ENCODE data around the gene WDR46.
A peak's percentile ranks its signal among the peaks of the same experiment; 100 is the strongest.

WDR46 gene

GRCh38 chr6:33313709-33314514 is 24.9 kb upstream of the WDR46 start, which contains the start of gene TAPBP:
Gene TAPBP, minus strand, starts transcription at chr6:33314078. Its CDS starts 37 bp downstream, at chr6:33314041.
- no peak for DNase-seq (ENCODE audit: low read depth, low spot score)

- no peak for DNase-seq (ENCODE audit: low read depth, low spot score)
Measured at GRCh38 chr6:33313105-33313708, 24.2 kb upstream of the WDR46 start.

GRCh38 chr6:33312361-33313104 is 23.5 kb upstream of the WDR46 start:
- DNase-seq (ENCODE audit: low read depth, low spot score) = no peak

- DNase-seq (ENCODE audit: low read depth, low spot score) = no peak
Measured at GRCh38 chr6:33306356-33306755, 17.3 kb upstream of the WDR46 start.

DNA sequence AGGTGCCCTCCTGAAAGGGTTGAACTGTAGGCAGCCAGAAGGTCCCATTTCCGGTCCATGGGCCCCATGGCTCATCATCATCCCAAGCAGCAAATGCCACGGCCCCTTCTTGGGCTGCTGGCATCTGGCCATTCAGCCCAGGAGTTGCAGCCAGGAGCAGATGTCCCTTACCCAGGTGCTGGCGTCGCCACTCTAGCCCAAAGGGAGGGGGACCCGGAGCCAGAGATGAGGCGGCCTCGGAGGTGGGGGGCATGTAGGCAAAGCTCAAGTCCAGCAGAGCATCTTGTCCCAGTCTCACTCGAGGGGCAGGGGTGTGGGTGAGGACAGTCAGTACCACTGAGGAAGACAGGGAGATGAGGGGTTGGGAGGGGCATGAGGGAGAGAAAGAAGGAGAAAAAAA is 16.0 kb upstream of the WDR46 start:
- DNase-seq (ENCODE audit: low read depth, low spot score) = no peak

DNA sequence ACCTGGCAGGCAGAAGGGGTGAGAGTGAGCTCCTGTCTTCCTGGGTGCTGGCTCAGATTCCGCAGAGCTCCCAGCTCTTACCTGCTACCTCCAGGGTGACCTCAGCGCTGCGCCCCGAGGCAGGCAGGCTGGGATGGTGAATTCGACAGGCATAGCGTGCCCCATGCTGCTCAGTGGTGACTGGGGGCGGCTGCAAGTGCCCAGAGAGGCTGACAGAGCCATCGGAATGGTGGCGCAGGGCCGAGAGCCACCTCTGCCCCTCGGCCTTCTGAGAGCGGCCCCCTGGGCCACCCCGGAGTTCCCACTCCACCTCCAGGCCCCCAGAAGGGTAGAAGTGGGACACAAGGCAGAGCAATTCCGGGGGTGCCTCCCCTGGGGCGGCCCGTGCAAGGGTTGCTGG is 15.2 kb upstream of the WDR46 start:
- DNase-seq (ENCODE audit: low read depth, low spot score) = no peak

DNA sequence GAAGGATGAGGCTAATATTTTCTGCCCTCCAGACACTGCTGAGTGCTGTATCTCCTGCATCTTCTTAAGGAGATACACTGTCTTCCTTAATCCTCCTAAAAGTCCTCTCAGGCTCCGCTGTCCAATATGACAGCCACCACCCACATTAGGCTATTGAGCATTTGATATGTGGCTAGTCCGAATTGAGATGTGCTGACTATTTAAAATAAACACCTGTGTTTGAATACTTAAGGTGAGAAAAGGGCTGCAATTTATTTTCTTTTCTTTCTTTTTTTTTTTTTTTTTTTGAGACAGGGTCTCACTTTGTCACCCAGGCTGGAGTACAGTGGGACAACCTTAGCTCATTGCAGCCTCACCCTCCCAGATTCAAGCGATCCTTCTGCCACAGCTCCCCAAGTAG is 12.8 kb upstream of the WDR46 start:
- DNase-seq (ENCODE audit: low read depth, low spot score) = no peak

DNA sequence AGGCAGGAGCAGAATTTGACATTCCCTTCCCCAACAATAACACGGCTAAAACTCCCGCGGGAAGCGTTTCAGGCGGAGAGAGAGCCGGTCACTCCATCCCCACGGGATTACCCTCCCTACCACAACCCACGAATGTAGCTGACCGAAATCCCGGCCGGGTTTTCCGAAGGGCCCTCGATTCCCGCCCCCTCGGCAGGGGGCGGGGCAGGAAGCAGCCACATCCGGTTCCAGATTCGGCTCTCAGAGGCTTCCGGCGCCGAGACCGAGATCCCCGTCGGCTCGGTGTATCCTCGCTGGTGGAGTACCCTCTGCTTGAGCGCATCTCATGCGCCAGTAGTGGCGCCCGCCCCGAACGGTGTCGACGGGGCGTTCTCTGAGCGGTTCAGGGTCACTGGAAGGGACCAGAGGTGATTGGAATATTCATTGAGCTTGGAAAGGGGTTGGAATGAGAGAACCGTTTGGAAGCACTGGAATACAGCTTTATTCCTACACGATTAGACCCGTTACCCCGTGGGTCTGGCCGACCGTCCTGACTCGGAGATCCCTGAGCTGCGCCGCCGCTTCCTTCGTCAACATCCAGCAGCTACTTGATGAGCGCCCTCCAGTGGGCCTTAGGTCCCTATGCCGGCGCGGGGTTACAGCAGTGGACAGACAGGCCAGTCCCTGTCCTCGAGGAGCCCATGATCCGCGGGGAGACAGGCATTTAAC is 10.4 kb upstream of the WDR46 start:
- DNase-seq (ENCODE audit: low read depth, low spot score) = peak; percentile 77

DNA sequence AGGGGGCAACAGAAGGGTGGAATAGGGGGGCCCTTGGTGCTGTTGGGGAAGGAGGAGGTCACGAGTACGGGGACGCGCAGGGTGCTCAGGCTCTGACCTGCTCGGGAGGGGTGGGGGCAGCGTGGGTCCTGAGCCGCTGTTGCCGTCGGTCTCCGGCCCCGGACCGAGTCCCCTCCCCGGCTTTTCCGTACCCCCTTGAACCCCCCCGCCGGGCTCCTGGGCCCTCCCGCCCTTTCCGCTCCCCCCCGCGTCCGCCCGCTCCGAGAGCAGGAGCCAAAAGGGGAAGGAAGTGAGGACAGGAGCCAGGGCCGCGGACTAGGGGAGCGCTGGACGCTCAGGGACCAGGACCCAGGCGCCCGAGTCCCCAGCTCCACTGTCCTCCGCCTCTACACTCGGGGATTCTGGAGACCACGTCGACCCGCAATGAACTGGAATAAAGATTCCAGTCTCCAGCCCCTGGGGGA is 9.8 kb upstream of the WDR46 start, which contains the start of gene RGL2:
Gene RGL2 (minus strand): TSS at position 170 of the 464 bp plus-strand sequence. CDS start 332 bp downstream, outside the sequence.
- DNase-seq (ENCODE audit: low read depth, low spot score) = no peak

DNA sequence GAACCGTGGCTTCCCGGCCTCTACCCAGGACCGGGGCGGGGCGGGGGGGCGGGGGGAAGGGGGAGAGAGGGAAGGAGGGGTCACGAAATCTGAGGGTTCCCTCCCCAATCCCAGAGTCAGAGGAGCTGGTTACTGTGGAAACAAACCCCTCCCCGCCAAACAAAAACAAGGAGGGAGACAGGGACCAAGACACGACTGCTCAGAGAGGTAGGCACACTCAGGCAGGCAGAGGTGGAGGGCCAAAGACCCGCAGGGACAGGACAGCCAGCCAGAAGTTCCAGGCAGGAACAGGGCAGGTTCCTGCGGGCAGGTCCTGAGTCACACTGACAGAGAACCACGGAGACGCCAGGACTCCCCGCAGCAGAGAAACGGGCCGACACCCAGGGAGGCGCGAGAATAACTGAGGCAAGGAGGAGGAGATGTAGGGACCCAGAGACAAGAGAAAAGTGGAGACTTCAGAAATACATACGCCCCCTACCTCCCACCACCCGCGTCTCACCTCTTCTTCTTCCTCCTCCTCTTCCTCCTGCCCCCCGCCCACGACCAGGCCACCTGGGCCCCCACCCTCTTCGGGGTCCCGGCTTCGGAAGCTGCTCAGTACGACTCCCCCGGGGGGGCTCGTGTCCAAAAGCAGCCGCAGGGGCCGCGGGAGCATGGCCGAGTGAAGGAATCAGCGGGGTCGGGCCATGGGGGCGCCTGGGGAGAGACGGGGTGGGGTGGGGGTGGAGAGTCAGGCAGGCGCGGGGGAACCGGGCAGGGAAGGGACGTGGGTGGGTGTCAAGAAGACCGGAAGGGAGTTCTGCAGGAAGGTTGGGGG is 9.1 kb upstream of the WDR46 start:
- no peak for DNase-seq (ENCODE audit: low read depth, low spot score)

DNA sequence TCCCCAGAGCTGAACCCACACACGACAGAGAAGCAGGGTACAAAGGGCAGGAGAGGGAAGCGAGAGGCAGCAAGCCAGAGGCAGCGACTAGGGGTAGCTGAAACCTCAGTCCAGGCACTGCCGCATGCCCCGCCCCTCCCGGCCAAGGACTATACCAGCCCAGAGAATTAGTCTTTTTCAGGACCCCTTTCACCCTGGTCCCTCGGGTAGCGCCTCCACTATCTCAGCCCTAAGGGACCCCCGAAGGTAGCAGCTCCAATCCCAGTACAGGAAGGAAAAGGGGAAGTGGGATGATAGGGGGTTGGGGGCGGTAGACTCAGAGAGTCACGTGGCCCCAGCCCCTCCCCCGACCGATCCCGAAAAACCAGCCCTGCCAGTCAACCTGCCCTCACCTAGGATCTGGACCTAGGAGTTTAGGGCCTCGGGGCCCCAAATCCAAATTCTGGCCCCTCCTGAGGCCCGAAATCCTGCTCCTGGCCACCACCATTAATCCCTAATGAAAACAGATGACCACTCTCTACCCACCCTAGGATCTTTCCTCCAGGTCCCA is 8.4 kb upstream of the WDR46 start:
- DNase-seq (ENCODE audit: low read depth, low spot score) = no peak

DNA sequence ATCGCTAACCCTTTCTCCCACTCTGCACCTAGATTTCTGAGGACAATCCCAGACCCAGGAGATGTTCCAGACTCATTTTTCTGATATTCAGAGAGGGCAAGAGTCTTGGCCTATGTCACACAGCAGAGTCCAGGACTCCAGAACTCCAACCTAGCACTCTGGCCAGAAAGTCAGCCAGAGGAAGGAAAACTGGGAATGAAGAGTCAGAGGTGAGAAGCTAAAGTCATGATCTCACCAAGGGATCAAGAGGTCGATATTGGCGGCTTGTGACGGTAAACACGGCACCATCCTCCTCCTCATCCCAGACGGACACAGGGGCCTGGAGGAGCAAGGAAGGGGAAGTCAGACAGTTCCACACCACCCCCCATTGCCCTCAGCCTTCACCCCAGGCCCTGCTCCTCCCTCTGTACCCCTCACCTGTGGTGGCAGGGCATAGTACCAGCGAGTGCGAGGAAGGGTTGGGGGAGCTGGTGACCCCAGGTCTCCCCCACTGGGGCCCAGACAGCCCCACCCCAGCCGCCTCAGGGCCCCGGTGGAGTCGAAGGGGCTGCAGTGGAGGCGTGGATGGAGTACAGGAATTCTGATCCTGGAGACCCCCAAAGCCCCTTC is 7.9 kb upstream of the WDR46 start:
- no peak for DNase-seq (ENCODE audit: low read depth, low spot score)

DNA sequence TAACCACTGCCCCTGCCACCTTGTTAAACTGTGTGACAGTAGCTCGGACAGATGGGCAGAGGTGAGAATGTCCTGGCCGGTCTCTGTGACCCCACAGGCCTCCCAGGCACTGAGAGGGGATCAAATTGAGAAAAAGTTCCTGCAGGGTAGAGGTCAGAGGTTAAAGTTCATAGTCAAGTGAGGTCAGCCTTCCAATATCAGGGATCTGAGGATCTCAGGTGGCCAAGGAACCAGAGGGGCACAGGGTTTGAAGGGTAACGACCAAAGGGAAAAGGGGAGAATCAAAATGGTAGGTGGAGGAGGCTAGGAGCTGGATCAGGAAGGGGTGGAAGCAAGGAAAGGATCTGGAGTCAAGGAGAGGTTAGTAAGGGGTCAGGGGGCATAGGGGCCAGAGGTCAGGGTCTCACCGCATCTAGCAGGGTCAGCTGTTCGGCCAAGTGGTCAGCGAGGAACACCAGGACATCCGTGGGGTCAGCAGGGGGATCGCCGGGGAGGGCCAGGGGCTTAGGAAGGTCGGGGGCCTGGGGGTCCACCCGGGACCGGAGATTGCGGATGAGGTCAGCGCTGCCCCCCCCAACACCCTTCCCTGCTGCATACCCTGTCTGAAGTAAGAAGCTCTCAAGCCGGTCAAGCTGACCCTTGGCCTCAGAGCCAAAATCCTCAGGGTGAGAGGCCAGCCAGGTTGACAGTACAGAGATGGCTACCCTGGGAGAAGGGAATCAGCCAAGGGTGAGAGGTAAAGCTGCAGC is 6.8 kb upstream of the WDR46 start:
- no peak for DNase-seq (ENCODE audit: low read depth, low spot score)

- DNase-seq (ENCODE audit: low read depth, low spot score) = no peak
Measured at GRCh38 chr6:33294086-33294823, 5.2 kb upstream of the WDR46 start.

- no peak for DNase-seq (ENCODE audit: low read depth, low spot score)
Measured at GRCh38 chr6:33292996-33293682, 4.1 kb upstream of the WDR46 start.

GRCh38 chr6:33290459-33290858 is 1.4 kb upstream of the WDR46 start:
- no peak for DNase-seq (ENCODE audit: low read depth, low spot score)

- no peak for DNase-seq (ENCODE audit: low read depth, low spot score)
Measured at GRCh38 chr6:33289784-33290315, 811 bp upstream of the WDR46 start.
